Left lung (tissue), 14 donors: ENCODE data around the gene NMUR2. TPM values are rescaled to one million over a fixed set of nuclear protein-coding genes. Genes with fewer than 3 reads are reported as not detected.

Experiments used
- ATAC-seq: fragments of 200-7000 bp; cut with Tn5 transposase; one replicate; pipeline ENCODE4 v1.9.1; 2020; ENCODE audit warnings: moderate library complexity
- DNase-seq, 4 donors: peaks; one replicate each; pipeline ENCODE4 v3.0.0-alpha.2; 2013 to 2020
- H3K27ac ChIP-seq, 2 donors: fragments of 200-600 bp; sonication (generic) in 1 of 2; one replicate each; pipeline versions ENCODE4 v1.5.0 to v1.8.0; 2020 to 2021
- H3K27me3 ChIP-seq, 2 donors: fragments of 200-600 bp; sonication (generic) in 1 of 2; one replicate each; pipeline versions ENCODE4 v1.5.0 to v1.8.0; 2020 to 2021
- H3K36me3 ChIP-seq, 2 donors: fragments of 200-600 bp; sonication (generic) in 1 of 2; one replicate each; pipeline versions ENCODE4 v1.5.0 to v1.8.0; 2020 to 2021
- H3K4me1 ChIP-seq, 2 donors: fragments of 200-600 bp; one replicate each; pipeline ENCODE4 v1.8.0; 2021
- H3K4me3 ChIP-seq, 2 donors: fragments of 200-600 bp; sonication (generic) in 1 of 2; one replicate each; pipeline versions ENCODE4 v1.5.0 to v1.8.0; 2020 to 2021; ENCODE audit warnings: mild to moderate bottlenecking in 1 of 2
- H3K9me3 ChIP-seq, 2 donors: fragments of 200-600 bp; sonication (generic) in 1 of 2; one replicate each; pipeline versions ENCODE4 v1.5.0 to v1.8.0; 2020 to 2021
- CTCF ChIP-seq, 2 donors: fragments of 200-600 bp; sonication (generic) in 1 of 2; IDR thresholded peaks; one replicate each; pipeline versions ENCODE4 v1.5.0 to v1.8.0; 2021; ENCODE audit warnings: antibody characterized with exemption in 2 of 2
- intact Hi-C, 2 donors: fragments of 100-400 bp; cut with DNase I; formaldehyde crosslinking; loops; one replicate each; pipeline versions ENCODE4 v1.11.2 to v1.14.2; 2022
- long read RNA-seq, 12 donors: library from polyadenylated mRNA in 2 of 12; unstranded in 2 of 12; transcript quantifications; one replicate each; pipeline ENCODE4 v2.0.0 and lab custom pipeline, GENCODE V29; 2019 to 2026
- polyA plus RNA-seq, 6 donors: library from polyadenylated mRNA; unstranded; fragments of 120-200 nt; gene quantifications; one replicate each; pipeline ENCODE4 v1.2.1, GENCODE V29; 2013; ENCODE audit not compliant: insufficient read length in 6 of 6
- total RNA-seq, 2 donors: library from RNA; stranded (reverse); fragmentation: NEBNext Ultra II Directional; extraction: Animal tissue kit (Norgen Biotek cat#: 25700); gene quantifications; one replicate each; pipeline ENCODE4 v1.2.1, GENCODE V29; 2021
- donor health status: DM: no; HTN: yes; CAD: no.
- donor health status: DM: no; HTN: no; CAD: no.

The NMUR2 gene, protein sequence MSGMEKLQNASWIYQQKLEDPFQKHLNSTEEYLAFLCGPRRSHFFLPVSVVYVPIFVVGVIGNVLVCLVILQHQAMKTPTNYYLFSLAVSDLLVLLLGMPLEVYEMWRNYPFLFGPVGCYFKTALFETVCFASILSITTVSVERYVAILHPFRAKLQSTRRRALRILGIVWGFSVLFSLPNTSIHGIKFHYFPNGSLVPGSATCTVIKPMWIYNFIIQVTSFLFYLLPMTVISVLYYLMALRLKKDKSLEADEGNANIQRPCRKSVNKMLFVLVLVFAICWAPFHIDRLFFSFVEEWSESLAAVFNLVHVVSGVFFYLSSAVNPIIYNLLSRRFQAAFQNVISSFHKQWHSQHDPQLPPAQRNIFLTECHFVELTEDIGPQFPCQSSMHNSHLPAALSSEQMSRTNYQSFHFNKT
- total RNA-seq (1 to 10 TPM in 1 of 2 donors, under 1 TPM in 1; 0.81 to 1.3 TPM), polyA plus RNA-seq (1 to 10 TPM in 1 of 6 donors, under 1 TPM in 5; 0.25 to 1.0 (median 0.53) TPM)
- long read RNA-seq, donor 1 = 0 reads
- long read RNA-seq, donor 2 = 0 reads
- long read RNA-seq, donor 3 = 0 reads
- long read RNA-seq, donor 4 = 0 reads
- long read RNA-seq, donor 5 = 0 reads
- long read RNA-seq, donor 6 = 0 reads
- long read RNA-seq, donor 7 = 0 reads
- long read RNA-seq, donor 8 = 0 reads
- long read RNA-seq, donor 9 = 0 reads
- long read RNA-seq, donor 10 = 0 reads
- long read RNA-seq, donor 11, partial matches to known transcripts = 0 of 2 reads
- long read RNA-seq, donor 11, other reads (novel, unspliced or antisense) = 0 of 2 reads
- long read RNA-seq, donor 12 = 0 reads

GRCh38 chr5:152405145-152405544 lies at the start of gene NMUR2:
Gene NMUR2 (minus strand): TSS chr5:152405279. CDS start chr5:152405113, 166 bp downstream.
- no peaks in the 10 kb centered on the region for H3K27me3 ChIP-seq
- DNase-seq = peak in 2 of 4 donors; percentile 19 to 35
- no peak within 1 kb of the TSS for H3K27ac ChIP-seq
- no peaks in the 10 kb centered on the region for H3K36me3 ChIP-seq
- intact Hi-C loops = no loop called here
- no peaks in the 10 kb centered on the region for H3K4me1 ChIP-seq
- no peak for ATAC-seq
- H3K4me3 ChIP-seq = no peak within 1 kb of the TSS
- H3K9me3 ChIP-seq = no peaks in the 10 kb centered on the region
- no peak for TF ChIP-seq CTCF (IDR thresholded peaks at IDR 0.05)

DNA sequence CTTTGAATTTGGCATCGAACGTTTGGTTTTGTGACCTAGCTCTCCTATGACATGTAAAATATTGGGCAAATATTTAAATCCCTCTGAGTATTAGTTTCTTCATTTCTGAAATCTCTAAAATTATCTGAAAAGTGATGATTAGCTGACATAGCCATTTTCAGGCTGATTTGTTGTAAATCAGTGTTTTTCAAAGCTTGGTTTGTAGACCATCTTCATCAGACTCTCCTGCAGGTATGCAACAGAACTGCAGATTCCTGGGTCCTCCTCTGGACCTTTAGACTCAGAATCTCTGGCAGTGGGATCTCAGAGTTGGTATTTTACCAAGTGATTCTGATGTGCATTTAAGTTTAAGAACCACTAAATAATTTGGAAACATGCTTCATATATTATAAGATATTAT lies 38.9 kb upstream of the NMUR2 start:
- intact Hi-C loops = no loop called here

DNA sequence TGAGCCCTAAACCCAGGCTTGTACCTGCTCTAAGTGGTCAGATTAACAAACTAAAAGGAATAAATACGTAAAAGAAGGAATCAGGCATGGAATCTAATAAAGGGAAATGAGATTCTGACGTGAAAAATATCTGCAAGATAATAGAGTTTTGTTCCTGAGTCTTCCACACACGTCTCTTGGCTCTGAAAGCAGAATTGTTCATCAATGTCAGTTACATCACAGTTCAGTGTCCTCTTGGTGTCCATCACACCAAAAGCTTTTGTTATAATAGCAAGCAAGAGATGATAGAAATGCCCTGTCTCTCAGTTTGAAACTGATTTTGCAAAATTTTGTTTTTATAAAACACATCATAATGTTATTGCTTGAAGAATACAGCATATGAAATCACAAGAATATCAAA lies 34.7 kb upstream of the NMUR2 start:
- ATAC-seq = no peak
- Histone ChIP-seq H3K36me3 (no peaks in the 10 kb centered on the region), H3K27me3 (no peaks in the 10 kb centered on the region), H3K27ac (no peak overlapping the region), H3K4me1 (no peaks in the 10 kb centered on the region), H3K4me3 (no peak overlapping the region), H3K9me3 (no peaks in the 10 kb centered on the region)
- intact Hi-C loops = no loop called here
- no peak for DNase-seq
- no peak for TF ChIP-seq CTCF (IDR thresholded peaks at IDR 0.05)

More for the DNA sequence above, 38.9 kb upstream of the NMUR2 start:
- DNase-seq = no peak
- no peaks in the 10 kb centered on the region for H3K36me3 ChIP-seq
- H3K9me3 ChIP-seq = no peaks in the 10 kb centered on the region
- no peak for TF ChIP-seq CTCF (IDR thresholded peaks at IDR 0.05)
- ATAC-seq = no peak
- H3K4me3 ChIP-seq = no peak overlapping the region
- H3K27me3 ChIP-seq = no peaks in the 10 kb centered on the region
- H3K4me1 ChIP-seq = no peaks in the 10 kb centered on the region
- no peak overlapping the region for H3K27ac ChIP-seq

- H3K27me3 ChIP-seq = no peaks in the 10 kb centered on the region
- H3K27ac ChIP-seq = no peak overlapping the region
- H3K36me3 ChIP-seq = no peaks in the 10 kb centered on the region
- no peaks in the 10 kb centered on the region for H3K9me3 ChIP-seq
- TF ChIP-seq CTCF (IDR thresholded peaks at IDR 0.05) = no peak
- intact Hi-C loops = no loop called here
- no peaks in the 10 kb centered on the region for H3K4me1 ChIP-seq
- ATAC-seq (no peak), DNase-seq (no peak)
- H3K4me3 ChIP-seq = no peak overlapping the region
Measured at GRCh38 chr5:152437866-152438265, 32.8 kb upstream of the NMUR2 start.

- ATAC-seq (no peak), DNase-seq (peak in 2 of 4 donors; percentile 55 to 65)
- intact Hi-C loops = no loop called here
- no peak overlapping the region for H3K27ac ChIP-seq
- no peaks in the 10 kb centered on the region for H3K9me3 ChIP-seq
- TF ChIP-seq CTCF (IDR thresholded peaks at IDR 0.05) = no peak
- no peaks in the 10 kb centered on the region for H3K4me1 ChIP-seq
- no peaks in the 10 kb centered on the region for H3K36me3 ChIP-seq
- no peak overlapping the region for H3K4me3 ChIP-seq
- H3K27me3 ChIP-seq = no peaks in the 10 kb centered on the region
Measured at GRCh38 chr5:152427721-152428120, 22.6 kb upstream of the NMUR2 start.
